Measurements from ENCODE around the gene GRM8. TPM values are rescaled to one million over a fixed set of nuclear protein-coding genes. Genes with fewer than 3 reads are reported as not detected.

GRM8 gene
- total RNA-seq, 1 experiment from 2014 or later = not detected

DNA sequence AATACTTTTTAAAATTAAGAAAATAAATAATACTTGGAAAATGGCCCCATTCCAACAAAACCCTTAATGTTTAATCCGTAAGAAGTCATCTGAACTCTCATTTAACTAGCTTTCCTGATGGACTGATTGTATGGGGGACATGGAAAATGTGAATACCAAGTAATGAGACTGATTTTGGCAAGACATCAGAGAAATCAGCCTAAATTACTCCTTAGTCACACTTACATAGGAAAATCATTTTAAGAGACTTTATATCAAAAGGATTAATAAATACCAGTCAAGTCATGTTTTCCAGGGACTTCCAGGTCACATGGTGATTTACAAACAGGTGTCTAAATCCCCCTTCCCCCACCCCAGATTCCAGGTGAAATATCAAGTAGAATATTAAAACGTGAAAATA, 58.2 kb downstream of the GRM8 start:
- no peak overlapping the region for H3K27ac ChIP-seq (ENCODE audit: low read length)
- no peak overlapping the region for H2AFZ ChIP-seq (ENCODE audit: low read length)
- no peak for ATAC-seq
- DNase-seq = no peak
- no peaks in the 10 kb centered on the region for H4K20me1 ChIP-seq (ENCODE audit: low read length)
- no peak overlapping the region for H3K9ac ChIP-seq (ENCODE audit: low read length)
- POLR2A ChIA-PET (ENCODE audit: unreplicated experiment) = no interaction called here
- CTCF ChIA-PET = no interaction called here
- no peaks in the 10 kb centered on the region for H3F3A ChIP-seq (ENCODE audit: low read length, unreplicated experiment)
- no peak for TF ChIP-seq EZH2phosphoT487 (IDR thresholded peaks at IDR 0.05; ENCODE audit: borderline replicate concordance, low read length)
- TF ChIP-seq CTCF (conservative IDR thresholded peaks at IDR 0.05; ENCODE audit: low read depth, low read length) = no peak
- no peak for TF ChIP-seq EZH2 (IDR thresholded peaks at IDR 0.05; ENCODE audit: low read length, unreplicated experiment)
- H3K9me3 ChIP-seq (ENCODE audit: low read length) = no peaks in the 10 kb centered on the region
- H3K79me2 ChIP-seq (ENCODE audit: low read length) = no peaks in the 10 kb centered on the region
- no peak overlapping the region for H3K4me3 ChIP-seq (ENCODE audit: low read length)
- no peak overlapping the region for H3K4me2 ChIP-seq (ENCODE audit: low read length)
- H3K4me1 ChIP-seq (ENCODE audit: insufficient read depth, low read length) = no peaks in the 10 kb centered on the region
- no peaks in the 10 kb centered on the region for H3K36me3 ChIP-seq (ENCODE audit: low read depth, low read length)
- intact Hi-C loops (cut with micrococcal nuclease) = no loop called here
- H3K9me2 ChIP-seq (replicated peaks; ENCODE audit: low read length) = no peaks in the 10 kb centered on the region
- BruUV-seq (replicated peaks) = no TSS peak
- H3K27me3 ChIP-seq (ENCODE audit: low read length) = no peaks in the 10 kb centered on the region

- Histone ChIP-seq H3K27ac (ENCODE audit: low read length) (no peak overlapping the region), H3K79me2 (ENCODE audit: low read length) (no peaks in the 10 kb centered on the region), H3K4me1 (ENCODE audit: insufficient read depth, low read length) (no peaks in the 10 kb centered on the region), H3F3A (ENCODE audit: low read length, unreplicated experiment) (no peaks in the 10 kb centered on the region), H3K9ac (ENCODE audit: low read length) (no peak overlapping the region), H3K9me2 (replicated peaks; ENCODE audit: low read length) (no peaks in the 10 kb centered on the region), H2AFZ (ENCODE audit: low read length) (no peak overlapping the region), H4K20me1 (ENCODE audit: low read length) (no peaks in the 10 kb centered on the region), H3K4me2 (ENCODE audit: low read length) (no peak overlapping the region), H3K27me3 (ENCODE audit: low read length) (no peaks in the 10 kb centered on the region), H3K36me3 (ENCODE audit: low read depth, low read length) (no peaks in the 10 kb centered on the region), H3K4me3 (ENCODE audit: low read length) (no peak overlapping the region), H3K9me3 (ENCODE audit: low read length) (no peaks in the 10 kb centered on the region)
- DNase-seq (no peak), ATAC-seq (no peak)
- BruUV-seq (replicated peaks) = no TSS peak
- ChIA-PET POLR2A (ENCODE audit: unreplicated experiment) (no interaction called here), CTCF (no interaction called here)
- intact Hi-C loops (cut with micrococcal nuclease) = no loop called here
- TF ChIP-seq CTCF (conservative IDR thresholded peaks at IDR 0.05; ENCODE audit: low read depth, low read length) = no peak
Observed at GRCh38 chr7:127189886-127190285, 62.9 kb downstream of the GRM8 start.

GRCh38 chr7:127189074-127189473, 63.7 kb downstream of the GRM8 start:
- Histone ChIP-seq H3K9me3 (ENCODE audit: low read length) (no peaks in the 10 kb centered on the region), H3K27me3 (ENCODE audit: low read length) (no peaks in the 10 kb centered on the region), H3K36me3 (ENCODE audit: low read depth, low read length) (no peaks in the 10 kb centered on the region), H3K4me3 (ENCODE audit: low read length) (no peak overlapping the region), H3K79me2 (ENCODE audit: low read length) (no peaks in the 10 kb centered on the region), H3F3A (ENCODE audit: low read length, unreplicated experiment) (no peaks in the 10 kb centered on the region), H4K20me1 (ENCODE audit: low read length) (no peaks in the 10 kb centered on the region), H3K27ac (ENCODE audit: low read length) (no peak overlapping the region), H3K4me2 (ENCODE audit: low read length) (no peak overlapping the region), H2AFZ (ENCODE audit: low read length) (no peak overlapping the region), H3K4me1 (ENCODE audit: insufficient read depth, low read length) (no peaks in the 10 kb centered on the region), H3K9me2 (replicated peaks; ENCODE audit: low read length) (no peaks in the 10 kb centered on the region), H3K9ac (ENCODE audit: low read length) (no peak overlapping the region)
- peak; percentile 5 for DNase-seq
- TF ChIP-seq CTCF (conservative IDR thresholded peaks at IDR 0.05; ENCODE audit: low read depth, low read length) (no peak), EZH2phosphoT487 (IDR thresholded peaks at IDR 0.05; ENCODE audit: borderline replicate concordance, low read length) (no peak), EZH2 (IDR thresholded peaks at IDR 0.05; ENCODE audit: low read length, unreplicated experiment) (no peak)
- no TSS peak for BruUV-seq (replicated peaks)
- no peak; the same call in 1 of the 2 replicates for ATAC-seq
- POLR2A ChIA-PET (ENCODE audit: unreplicated experiment) = no interaction called here
- CTCF ChIA-PET = no interaction called here
- intact Hi-C loops (cut with micrococcal nuclease) = no loop called here

Measured in PC-3 (cell line).